Measurements from ENCODE around the gene LGALS12. TPM values are rescaled to one million over a fixed set of nuclear protein-coding genes. Genes with fewer than 3 reads are reported as not detected.

LGALS12 gene
- total and polyA plus RNA-seq, 2 of the 13 experiments (the other 11 are each of a cell fraction or from before 2014, with no cell fraction given) = not detected

- Histone ChIP-seq H3K36me3 (replicated peaks in 1 of 2; ENCODE audit: control insufficient read depth in 1 of 2, insufficient read depth in 2 of 2, low read length in 2 of 2) (no peaks in the 10 kb centered on the region), H3K9me3 (ENCODE audit: low read length) (no peaks in the 10 kb centered on the region), H3K79me2 (ENCODE audit: insufficient read depth, low read length) (no peaks in the 10 kb centered on the region), H2AFZ (ENCODE audit: low read length) (no peak overlapping the region), H3K27me3 (ENCODE audit: control insufficient read depth in 1 of 2, insufficient read depth in 2 of 2, low read length in 2 of 2) (peaks cover 4 to 26% of the 10 kb centered on the region in 2 experiments; a peak in 4 of 5 replicates), H3K9ac (ENCODE audit: insufficient read depth, low read depth, low read length) (no peak overlapping the region), H3K4me2 (ENCODE audit: low read depth, low read length) (no peak overlapping the region), H4K20me1 (ENCODE audit: insufficient read depth, low read length) (no peaks in the 10 kb centered on the region), H3K27ac (ENCODE audit: extremely low read length, insufficient read depth, low read length) (no peak overlapping the region), H3K4me3 (replicated peaks in 1 of 3; ENCODE audit: insufficient read depth in 1 of 3, low read depth in 2 of 3, low read length in 3 of 3) (no peak overlapping the region), H3K4me1 (ENCODE audit: insufficient read depth, low read length) (no peaks in the 10 kb centered on the region)
- no peak for ATAC-seq
- BruUV-seq (replicated peaks) = no TSS peak
- 31% methylated on average over 7 of the region's 7 CpGs for WGBS (ENCODE audit: low lambda C conversion rate)
- ChIA-PET CTCF (ENCODE audit: low intra/inter-chr PET ratio, low total read pairs) (no interaction called here), POLR2A (no interaction called here)
- no peak for FAIRE-seq
- in situ Hi-C loops (cut with HindIII; ENCODE audit: extremely low pct_ligation_motif_present, low pct_unique_long_range_greater_than_20kb) = no loop called here
- intact Hi-C loops (cut with micrococcal nuclease; ENCODE audit: unreplicated experiment) = no loop called here
- DNase-seq (ENCODE audit: low spot score) = no peak
- no peak for TF ChIP-seq ZNF33B (CRISPR knock-in tag; IDR thresholded peaks at IDR 0.05)
- no peak for TF ChIP-seq ZNF337 (CRISPR knock-in tag; IDR thresholded peaks at IDR 0.05; ENCODE audit: borderline replicate concordance, low read depth)
- TF ChIP-seq TBL1XR1 (IDR thresholded peaks at IDR 0.05; ENCODE audit: borderline replicate concordance, low read length, partially characterized antibody) = no peak
- TF ChIP-seq ZBTB21 (CRISPR knock-in tag; IDR thresholded peaks at IDR 0.05) = no peak
- no peak for TF ChIP-seq ZBED4 (CRISPR knock-in tag; IDR thresholded peaks at IDR 0.05; ENCODE audit: borderline replicate concordance)
- TF ChIP-seq ZMAT3 (CRISPR knock-in tag; conservative IDR thresholded peaks at IDR 0.05) = no peak
- no peak for TF ChIP-seq GATA4 (IDR thresholded peaks at IDR 0.05; ENCODE audit: borderline replicate concordance, low read depth)
- TF ChIP-seq BRD4 (CRISPR knock-in tag; IDR thresholded peaks at IDR 0.05) = no peak
- no peak for TF ChIP-seq TOE1 (CRISPR knock-in tag; IDR thresholded peaks at IDR 0.05)
- TF ChIP-seq ZNF18 (CRISPR knock-in tag; IDR thresholded peaks at IDR 0.05; ENCODE audit: insufficient replicate concordance) = no peak
- no peak for TF ChIP-seq SUZ12 (IDR thresholded peaks at IDR 0.05; ENCODE audit: low read depth, low read length)
- TF ChIP-seq ZNF234 (CRISPR knock-in tag; conservative IDR thresholded peaks at IDR 0.05) = no peak
- no peak for TF ChIP-seq ZSCAN30 (CRISPR knock-in tag; IDR thresholded peaks at IDR 0.05)
- TF ChIP-seq ZNF546 (CRISPR knock-in tag; conservative IDR thresholded peaks at IDR 0.05) = no peak
- TF ChIP-seq HMGXB4 (CRISPR knock-in tag; IDR thresholded peaks at IDR 0.05; ENCODE audit: borderline replicate concordance in 1 of 2, low read depth in 1 of 2) = no peak
- TF ChIP-seq MED8 (CRISPR knock-in tag; IDR thresholded peaks at IDR 0.05; ENCODE audit: insufficient replicate concordance) = no peak
- TF ChIP-seq ZNF160 (CRISPR knock-in tag; IDR thresholded peaks at IDR 0.05) = no peak
Observed at GRCh38 chr11:63512816-63513215, 6.9 kb downstream of the LGALS12 start.
